ENCODE measurements around the gene RNASEH1.
A peak's percentile ranks its signal among the peaks of the same experiment; 100 is the strongest.
"Not testable (repeated sequence)": the region's sequence is repeated elsewhere in the genome, so short reads cannot be mapped to it uniquely, and the experiment has no call there.

The RNASEH1 gene

DNA sequence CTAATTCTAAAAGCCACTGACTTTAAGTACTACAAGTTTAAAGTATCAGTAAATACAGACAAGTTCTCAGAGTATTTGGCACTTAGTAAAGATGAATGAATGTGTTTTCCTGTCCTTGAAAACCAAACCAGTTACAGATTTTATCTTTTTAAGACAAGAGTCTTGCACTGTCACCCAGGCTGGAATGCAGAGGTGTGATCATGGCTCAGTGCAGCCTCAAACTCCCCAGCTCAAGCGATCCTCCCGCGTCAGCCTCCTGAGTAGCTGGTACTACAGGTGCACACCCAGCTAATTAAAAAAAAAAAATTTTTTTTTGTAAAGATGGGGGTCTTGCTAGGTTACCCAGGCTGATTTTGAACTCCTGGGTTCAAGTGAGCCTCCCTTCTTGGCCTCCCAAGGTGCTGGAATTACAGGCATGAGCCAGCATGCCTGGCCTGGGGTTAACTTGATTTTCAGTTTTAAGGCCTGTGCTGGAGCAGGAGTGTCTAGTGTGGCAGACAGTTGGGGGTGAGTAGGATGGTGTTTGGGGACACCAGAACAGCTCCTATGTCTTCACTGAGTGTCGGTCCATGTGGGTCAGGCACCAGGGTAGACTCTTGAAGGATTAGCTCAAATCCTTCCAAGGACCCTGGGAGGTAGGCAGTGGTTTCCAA is 26.6 kb upstream of the RNASEH1 start:
- peak overlapping the region; percentile 47 for H3K27ac ChIP-seq
- CTCF ChIA-PET: interaction anchor here (0.6 kb wide), 1 partner anchor 26 kb away, joined by 3 read pairs; the partner anchor contains the start of gene RNASEH1
- DNase-seq (ENCODE audit: low spot score): no peak
- TF ChIP-seq, protein P1, sequence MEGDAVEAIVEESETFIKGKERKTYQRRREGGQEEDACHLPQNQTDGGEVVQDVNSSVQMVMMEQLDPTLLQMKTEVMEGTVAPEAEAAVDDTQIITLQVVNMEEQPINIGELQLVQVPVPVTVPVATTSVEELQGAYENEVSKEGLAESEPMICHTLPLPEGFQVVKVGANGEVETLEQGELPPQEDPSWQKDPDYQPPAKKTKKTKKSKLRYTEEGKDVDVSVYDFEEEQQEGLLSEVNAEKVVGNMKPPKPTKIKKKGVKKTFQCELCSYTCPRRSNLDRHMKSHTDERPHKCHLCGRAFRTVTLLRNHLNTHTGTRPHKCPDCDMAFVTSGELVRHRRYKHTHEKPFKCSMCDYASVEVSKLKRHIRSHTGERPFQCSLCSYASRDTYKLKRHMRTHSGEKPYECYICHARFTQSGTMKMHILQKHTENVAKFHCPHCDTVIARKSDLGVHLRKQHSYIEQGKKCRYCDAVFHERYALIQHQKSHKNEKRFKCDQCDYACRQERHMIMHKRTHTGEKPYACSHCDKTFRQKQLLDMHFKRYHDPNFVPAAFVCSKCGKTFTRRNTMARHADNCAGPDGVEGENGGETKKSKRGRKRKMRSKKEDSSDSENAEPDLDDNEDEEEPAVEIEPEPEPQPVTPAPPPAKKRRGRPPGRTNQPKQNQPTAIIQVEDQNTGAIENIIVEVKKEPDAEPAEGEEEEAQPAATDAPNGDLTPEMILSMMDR (conservative IDR thresholded peaks at IDR 0.05; ENCODE audit: low read depth): no peak
- POLR2A ChIA-PET (ENCODE audit: low non-redundant PET): no interaction called here

DNA sequence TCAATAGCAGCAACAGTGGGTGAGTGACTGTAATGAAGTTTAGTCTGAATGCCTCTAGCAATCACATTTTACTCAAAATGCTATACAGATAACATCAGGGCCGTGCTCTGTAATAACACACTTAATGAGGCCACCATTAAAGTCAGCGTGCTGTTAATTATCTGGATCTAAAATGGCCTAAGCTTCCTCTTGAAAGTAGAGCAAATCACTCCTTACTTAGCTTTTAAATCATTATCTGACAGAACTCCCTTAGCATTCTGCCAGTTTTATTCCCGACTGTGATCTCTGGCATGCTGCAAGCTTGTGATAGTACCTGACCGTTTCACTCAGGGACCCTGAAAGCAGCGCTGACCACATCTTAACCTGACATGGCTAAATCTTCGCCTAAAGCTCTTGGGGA is 25.9 kb upstream of the RNASEH1 start:
- no peak for DNase-seq (ENCODE audit: low spot score)
- TF ChIP-seq, protein P1 (conservative IDR thresholded peaks at IDR 0.05; ENCODE audit: low read depth): no peak
- CTCF ChIA-PET: interaction anchor here (0.6 kb wide), 1 partner anchor 26 kb away, joined by 3 read pairs; the partner anchor contains the start of gene RNASEH1
- no peak overlapping the region; the same call in 1 of the 2 replicates for H3K27ac ChIP-seq
- POLR2A ChIA-PET (ENCODE audit: low non-redundant PET): no interaction called here

DNA sequence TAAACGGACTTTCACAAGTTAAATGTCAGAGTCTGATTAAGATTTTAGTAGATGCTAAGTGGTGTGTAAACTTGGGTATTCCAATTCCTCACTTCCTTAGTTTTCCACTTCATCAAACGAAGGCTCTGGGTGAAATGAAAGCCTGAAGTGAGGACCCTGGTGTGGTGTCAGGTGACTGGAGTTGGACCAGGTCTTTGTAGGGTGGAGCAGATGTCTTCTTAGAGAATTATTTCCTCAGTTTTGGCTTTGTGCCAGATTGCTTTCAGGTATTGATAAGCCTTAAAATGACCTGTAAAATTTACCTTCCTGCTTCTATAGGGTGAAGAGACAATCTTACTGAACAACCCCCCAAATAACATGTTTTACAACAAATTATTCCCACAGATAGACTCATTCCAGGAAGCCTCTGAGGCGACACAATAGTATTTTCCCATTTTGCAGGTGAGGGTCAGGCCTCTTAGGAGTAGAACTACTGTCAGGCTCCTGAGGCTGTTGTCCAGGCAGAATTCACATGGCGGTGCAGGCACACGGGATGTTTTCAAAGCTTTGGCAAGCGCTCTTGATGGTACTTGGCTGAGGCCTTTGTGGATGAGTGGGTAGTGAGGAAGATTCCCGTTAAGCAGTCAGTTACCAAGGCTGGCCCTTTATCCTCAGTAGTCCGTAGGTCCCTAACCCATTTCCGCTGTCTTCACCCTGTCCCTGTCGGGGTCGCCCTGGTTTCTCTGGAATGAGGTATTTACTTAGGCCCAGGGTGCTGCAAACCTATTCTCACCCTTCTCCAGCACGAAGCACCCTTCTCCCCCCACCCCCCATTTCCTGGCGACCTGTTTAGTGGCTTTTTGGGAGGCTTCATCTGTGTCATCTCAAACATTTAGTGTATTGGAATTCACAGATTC is 23.5 kb upstream of the RNASEH1 start:
- no peak for DNase-seq (ENCODE audit: low spot score)
- TF ChIP-seq, protein P1 (conservative IDR thresholded peaks at IDR 0.05; ENCODE audit: low read depth): no peak
- ChIA-PET POLR2A (ENCODE audit: low non-redundant PET) (no interaction called here), CTCF (no interaction called here)
- peak overlapping the region; percentile 56 for H3K27ac ChIP-seq

DNA sequence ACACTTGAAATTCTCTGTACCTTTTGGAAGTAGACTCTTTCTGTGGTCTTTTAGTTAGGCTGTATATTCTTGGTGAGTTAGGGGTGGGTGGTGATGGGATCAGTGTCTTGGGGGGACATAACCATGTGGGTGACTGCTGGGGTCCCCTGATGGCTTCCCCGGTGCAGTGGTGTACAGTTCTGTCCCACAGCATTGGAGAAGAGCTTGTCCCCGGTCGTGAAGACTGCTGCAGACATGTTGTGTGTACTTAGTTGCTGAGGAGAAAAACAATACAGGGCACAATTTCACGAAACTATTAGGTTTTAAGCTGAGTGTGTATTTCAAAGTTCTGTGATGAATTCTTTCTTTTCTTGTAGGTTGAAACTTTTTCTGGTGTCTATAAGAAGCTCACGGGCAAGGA is 22.3 kb upstream of the RNASEH1 start:
- no peak for DNase-seq (ENCODE audit: low spot score)
- H3K27ac ChIP-seq: no peak overlapping the region
- TF ChIP-seq, protein P1 (conservative IDR thresholded peaks at IDR 0.05; ENCODE audit: low read depth): no peak
- ChIA-PET POLR2A (ENCODE audit: low non-redundant PET) (no interaction called here), CTCF (interaction anchor here (1.0 kb wide), 1 partner anchor 70 kb away, joined by 3 read pairs; no protein-coding TSS in a partner anchor)

DNA sequence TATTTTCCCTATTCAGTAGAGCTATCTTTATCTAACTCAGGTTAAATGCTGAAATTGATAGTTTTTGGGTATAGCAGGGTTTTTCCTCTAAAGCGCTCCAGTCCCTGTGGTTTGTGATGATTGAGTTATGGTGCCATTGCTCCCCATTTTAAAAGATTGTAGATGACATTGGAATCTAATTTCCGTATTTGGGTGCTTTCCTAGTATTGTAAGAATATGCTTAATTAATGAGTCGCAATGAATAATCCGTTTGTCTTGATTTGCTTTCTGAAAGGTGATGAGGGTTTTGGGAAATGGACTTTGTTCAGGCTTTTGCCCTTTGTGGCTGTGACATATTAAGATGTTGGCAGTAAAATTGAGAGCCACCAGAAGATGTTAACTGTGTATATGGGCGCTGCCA is 20.9 kb upstream of the RNASEH1 start:
- POLR2A ChIA-PET (ENCODE audit: low non-redundant PET): no interaction called here
- TF ChIP-seq, protein P1 (conservative IDR thresholded peaks at IDR 0.05; ENCODE audit: low read depth): no peak
- no peak for DNase-seq (ENCODE audit: low spot score)
- no peak overlapping the region for H3K27ac ChIP-seq
- CTCF ChIA-PET: interaction anchor here (0.6 kb wide), 2 partner anchors 18 to 73 kb away, joined by 3 to 5 read pairs; no protein-coding TSS in a partner anchor

DNA sequence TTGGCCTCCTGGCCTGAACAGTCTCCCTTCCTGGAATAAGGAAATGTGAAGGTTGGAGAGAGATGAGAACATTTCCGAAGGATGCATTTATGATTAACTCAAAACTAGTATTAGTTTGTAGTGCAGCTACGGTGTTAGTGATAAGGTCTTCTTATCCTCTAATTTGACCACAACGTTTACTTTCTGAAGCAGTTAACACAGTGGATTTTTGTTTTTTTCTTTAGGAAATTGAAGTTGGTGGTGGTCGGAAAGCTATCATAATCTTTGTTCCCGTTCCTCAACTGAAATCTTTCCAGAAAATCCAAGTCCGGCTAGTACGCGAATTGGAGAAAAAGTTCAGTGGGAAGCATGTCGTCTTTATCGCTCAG is 18.1 kb upstream of the RNASEH1 start:
- CTCF ChIA-PET; POLR2A ChIA-PET (ENCODE audit: low non-redundant PET); DNase-seq (ENCODE audit: low spot score): not testable (repeated sequence)
- peak overlapping the region; percentile 85 for H3K27ac ChIP-seq

Data from RWPE1 (cell line).